ENCODE measurements around the gene PIK3R6.
A peak's percentile ranks its signal among the peaks of the same experiment; 100 is the strongest.

The PIK3R6 gene

GRCh38 chr17:8832711-8833352, 34.6 kb downstream of the PIK3R6 start:
- Mint-ChIP-seq H3K4me3 (no peak overlapping the region), H3K27ac (no peak overlapping the region), H3K9me3 (peaks cover 2% of the 10 kb centered on the region), H3K36me3 (ENCODE audit: low read depth) (no peaks in the 10 kb centered on the region), H3K27me3 (ENCODE audit: low read depth) (peaks cover 16% of the 10 kb centered on the region), H3K4me1 (peaks cover 8% of the 10 kb centered on the region)
- TF ChIP-seq CTCF (IDR thresholded peaks at IDR 0.05; ENCODE audit: unreplicated experiment in 3 of 3): peak; percentile 33 to 51 (median 33)

DNA sequence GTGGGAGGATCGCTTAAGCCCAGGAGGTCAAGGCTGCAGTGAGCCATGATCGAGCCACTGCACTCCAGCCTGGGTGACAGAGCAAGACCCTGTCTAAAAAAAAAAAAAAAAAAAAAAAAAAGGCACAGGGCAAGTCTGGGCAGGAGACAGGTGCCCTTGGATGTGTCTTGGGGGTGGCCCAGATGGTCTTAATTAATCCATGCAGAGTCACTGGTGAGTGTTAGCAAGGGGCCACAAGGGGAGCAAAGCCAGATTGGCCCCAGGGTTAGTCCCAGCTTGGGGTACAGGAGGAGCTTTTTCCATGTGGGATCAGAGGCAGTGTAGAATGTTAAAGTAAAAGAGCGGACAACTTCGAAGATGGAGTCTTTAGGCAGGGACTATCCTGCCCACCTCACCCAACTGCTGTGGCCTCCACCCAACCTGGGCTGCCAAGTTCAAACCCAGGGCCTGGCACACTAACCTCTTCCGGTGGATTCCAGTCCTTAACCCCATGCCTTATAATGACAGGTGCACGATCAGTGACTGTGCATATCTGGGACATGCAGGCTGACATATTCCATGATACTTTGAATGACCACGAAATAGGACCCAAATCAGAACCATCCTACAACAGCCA, 36.1 kb downstream of the PIK3R6 start:
- no peaks in the 10 kb centered on the region for H3K4me1 Mint-ChIP-seq

GRCh38 chr17:8830141-8830540, 37.3 kb downstream of the PIK3R6 start:
- Mint-ChIP-seq H3K9me3 (no peaks in the 10 kb centered on the region), H3K36me3 (ENCODE audit: low read depth) (no peaks in the 10 kb centered on the region), H3K27me3 (ENCODE audit: low read depth) (peaks cover 5% of the 10 kb centered on the region), H3K27ac (no peak overlapping the region), H3K4me1 (no peaks in the 10 kb centered on the region), H3K4me3 (no peak overlapping the region)
- TF ChIP-seq CTCF (IDR thresholded peaks at IDR 0.05; ENCODE audit: unreplicated experiment in 3 of 3): no peak

More for the DNA sequence above, 36.1 kb downstream of the PIK3R6 start:
- Mint-ChIP-seq H3K9me3 (no peaks in the 10 kb centered on the region), H3K27ac (no peak overlapping the region), H3K4me3 (no peak overlapping the region), H3K27me3 (ENCODE audit: low read depth) (peaks cover 11% of the 10 kb centered on the region), H3K36me3 (ENCODE audit: low read depth) (no peaks in the 10 kb centered on the region)
- TF ChIP-seq CTCF (IDR thresholded peaks at IDR 0.05; ENCODE audit: unreplicated experiment in 3 of 3): no peak

DNA sequence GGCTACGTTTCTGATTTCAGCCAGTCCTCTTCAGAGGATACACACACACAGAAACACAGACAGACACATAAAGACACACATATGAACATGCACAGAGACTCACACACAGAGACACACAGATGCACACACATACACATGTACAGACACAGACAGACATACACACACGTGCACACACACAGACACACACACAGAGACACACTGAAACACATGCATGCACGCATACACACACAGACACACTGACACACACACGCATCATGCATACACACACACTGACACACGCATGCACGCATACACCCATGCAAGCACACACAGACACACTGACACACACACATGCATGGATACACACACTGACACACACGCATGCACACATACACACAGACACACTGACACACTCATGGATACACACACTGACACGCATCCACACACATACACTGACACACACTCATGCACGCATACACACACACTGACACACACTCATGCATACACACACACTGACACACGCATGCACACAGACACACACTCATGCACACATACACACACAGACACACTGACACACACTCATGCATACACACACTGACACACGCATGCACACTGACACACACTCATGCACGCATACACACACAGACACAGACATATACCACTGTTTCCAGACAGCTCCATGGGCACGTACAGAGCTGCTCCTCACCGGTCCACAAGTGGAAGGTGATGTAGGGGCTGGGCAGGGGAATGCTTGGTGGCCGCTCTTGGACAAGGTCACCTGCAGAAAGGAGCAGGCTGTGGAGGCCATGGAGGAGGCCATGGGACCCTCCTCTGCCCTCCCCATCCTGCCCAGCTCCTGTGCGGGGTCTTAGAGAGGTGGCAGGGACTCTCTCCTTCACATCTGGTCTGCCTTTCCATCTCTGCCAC, 38.2 kb downstream of the PIK3R6 start:
- peaks cover 3% of the 10 kb centered on the region for H3K27me3 Mint-ChIP-seq (ENCODE audit: low read depth)
- peaks cover 8% of the 10 kb centered on the region for H3K9me3 Mint-ChIP-seq
- no peak overlapping the region for H3K4me3 Mint-ChIP-seq

DNA sequence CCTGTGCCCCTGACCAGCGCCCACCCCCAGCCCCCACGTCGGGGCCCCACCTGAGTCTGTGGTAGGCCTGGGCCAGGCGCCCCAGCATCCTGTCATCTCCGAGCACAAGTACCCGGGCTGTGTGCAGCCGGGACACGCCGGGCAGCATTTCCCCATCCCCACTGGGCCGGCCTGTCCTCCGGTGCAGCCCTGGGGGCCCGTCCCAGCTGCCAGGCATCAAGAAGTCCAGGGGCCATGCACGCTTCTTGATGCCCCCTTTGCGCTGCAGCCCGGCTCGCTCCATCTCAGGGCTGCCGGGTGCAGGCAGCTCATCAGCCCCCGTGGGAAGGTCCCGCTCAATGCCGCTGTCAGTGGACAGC, 39.0 kb downstream of the PIK3R6 start:
- H3K27me3 Mint-ChIP-seq (ENCODE audit: low read depth): peaks cover under 1% of the 10 kb centered on the region

More for the DNA sequence above, 38.2 kb downstream of the PIK3R6 start:
- Mint-ChIP-seq H3K36me3 (ENCODE audit: low read depth) (no peaks in the 10 kb centered on the region), H3K27ac (no peak overlapping the region), H3K4me1 (no peaks in the 10 kb centered on the region)
- TF ChIP-seq CTCF (IDR thresholded peaks at IDR 0.05; ENCODE audit: unreplicated experiment in 3 of 3): no peak

More for the DNA sequence above, 39.0 kb downstream of the PIK3R6 start:
- Mint-ChIP-seq H3K27ac (no peak overlapping the region), H3K4me3 (no peak overlapping the region), H3K4me1 (no peaks in the 10 kb centered on the region), H3K36me3 (ENCODE audit: low read depth) (no peaks in the 10 kb centered on the region), H3K9me3 (peaks cover 13% of the 10 kb centered on the region)
- no peak for TF ChIP-seq CTCF (IDR thresholded peaks at IDR 0.05; ENCODE audit: unreplicated experiment in 3 of 3)
